GM23248 (cell line): ENCODE measurements around the gene AVPI1.

Experiments used
- EZH2 ChIP-seq: fragments of 200-600 bp; sonication (generic); IDR thresholded peaks from 2 replicates; pipeline ENCODE4 v1.6.1; 2018; ENCODE audit warnings: antibody characterized with exemption, mild to moderate bottlenecking; ENCODE audit not compliant: insufficient read depth, poor library complexity, severe bottlenecking
- EZH2phosphoT487 ChIP-seq: fragments of 200-600 bp; sonication (generic); IDR thresholded peaks from 2 replicates; pipeline ENCODE4 v1.6.1; 2018; ENCODE audit warnings: antibody characterized with exemption, moderate library complexity, mild to moderate bottlenecking, low read depth; ENCODE audit not compliant: insufficient read depth

DNA sequence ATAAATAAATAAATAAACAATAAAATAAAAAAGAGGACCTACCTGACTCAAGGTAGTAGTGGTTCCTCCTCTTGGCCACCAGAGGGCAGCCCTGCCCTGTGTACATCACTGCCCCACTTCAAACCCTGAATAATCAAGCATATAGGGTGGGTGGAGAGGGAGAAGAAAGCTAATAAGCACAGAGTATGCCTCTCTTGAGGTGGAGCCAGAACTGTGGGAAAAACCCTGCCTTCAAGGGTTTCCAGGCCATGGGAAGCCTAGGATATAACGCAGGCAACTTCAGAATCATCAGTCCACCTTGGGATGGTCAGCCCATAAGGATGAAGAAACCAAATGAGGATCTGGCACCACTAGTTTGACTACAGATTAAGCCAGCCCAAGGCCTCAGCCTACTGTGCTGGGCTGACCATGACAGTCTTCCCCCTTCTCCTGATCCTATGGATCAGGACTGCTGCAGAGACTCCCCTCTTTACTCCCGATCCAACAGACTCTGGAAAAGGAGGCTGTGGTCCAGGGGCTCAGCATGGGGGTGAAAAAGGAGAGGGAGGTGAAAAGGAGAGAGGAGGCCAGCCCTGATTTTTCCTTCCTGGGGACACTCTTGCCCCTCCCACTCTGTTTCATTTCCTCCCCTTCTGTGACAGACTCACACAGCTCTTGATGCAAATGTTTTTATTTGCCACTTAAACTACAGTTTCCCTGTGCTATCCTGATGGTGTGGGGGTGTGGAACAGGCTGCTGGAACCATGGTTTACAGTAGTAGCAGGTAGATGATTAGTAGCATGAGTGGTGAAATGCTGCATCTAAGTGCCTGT is 10.1 kb downstream of the AVPI1 start:
- no peak for TF ChIP-seq EZH2
- TF ChIP-seq EZH2phosphoT487, result no peak
